HG03280 (cell line): ENCODE measurements around the gene C22orf23.
"Not testable (repeated sequence)": the region's sequence is repeated elsewhere in the genome, so short reads cannot be mapped to it uniquely, and the experiment has no call there.

Source experiments
- ATAC-seq: cut with Tn5 transposase; IDR thresholded peaks from one replicate; pipeline ENCODE4 v1.9.1; 2021; ENCODE audit warnings: mild to moderate bottlenecking, moderate library complexity; ENCODE audit not compliant: unreplicated experiment

The C22orf23 gene

GRCh38 chr22:37982938-37983859, 29.8 kb upstream of the C22orf23 start:
- no peak for ATAC-seq

- ATAC-seq, result no peak
These were observed 28.9 kb upstream of the C22orf23 start for GRCh38 chr22:37982151-37982785.

GRCh38 chr22:37981282-37982011, 28.0 kb upstream of the C22orf23 start:
- ATAC-seq, result no peak

- ATAC-seq, result no peak
These were observed 26.4 kb upstream of the C22orf23 start for GRCh38 chr22:37979782-37980181.

- no peak for ATAC-seq
These were observed 23.1 kb upstream of the C22orf23 start for GRCh38 chr22:37976547-37976946.

- not testable (repeated sequence) for ATAC-seq
These were observed 22.6 kb upstream of the C22orf23 start for GRCh38 chr22:37976022-37976421.

GRCh38 chr22:37975153-37975552, 21.8 kb upstream of the C22orf23 start:
- ATAC-seq, result no peak

GRCh38 chr22:37973271-37974170, 20.1 kb upstream of the C22orf23 start:
- no peak for ATAC-seq

- no peak for ATAC-seq
These were observed 19.1 kb upstream of the C22orf23 start for GRCh38 chr22:37972527-37972926.

- no peak for ATAC-seq
These were observed 18.4 kb upstream of the C22orf23 start for GRCh38 chr22:37971475-37972434.

GRCh38 chr22:37970864-37971263, 17.5 kb upstream of the C22orf23 start:
- no peak for ATAC-seq

- ATAC-seq, result no peak
These were observed 15.3 kb upstream of the C22orf23 start for GRCh38 chr22:37968452-37969251.

GRCh38 chr22:37967637-37968451, 14.4 kb upstream of the C22orf23 start:
- no peak for ATAC-seq

GRCh38 chr22:37967147-37967546, 13.7 kb upstream of the C22orf23 start:
- ATAC-seq, result no peak

- no peak for ATAC-seq
These were observed 12.7 kb upstream of the C22orf23 start for GRCh38 chr22:37965940-37966664.

GRCh38 chr22:37961062-37961461, 7.7 kb upstream of the C22orf23 start:
- no peak for ATAC-seq

- no peak for ATAC-seq
These were observed 5.9 kb upstream of the C22orf23 start for GRCh38 chr22:37959231-37959825.
